SK-N-SH (cell line): ENCODE data around the gene SVOP. TPM values are rescaled to one million over a fixed set of nuclear protein-coding genes. Genes with fewer than 3 reads are reported as not detected.

Experiments used
- CTCF ChIA-PET: fragments of 300-600, 350-600 bp; formaldehyde crosslinking; extraction: SDS; loops from one replicate; lab custom pipeline; 2021; lab: Yijun Ruan, JAX
- POLR2A ChIA-PET: fragments of 350-600 bp; sonication (Branson Sonifier 250); formaldehyde crosslinking; extraction: SDS; loops from one replicate; lab custom pipeline; 2020; ENCODE audit warnings: antibody characterized with exemption, inconsistent platforms; lab: Yijun Ruan, JAX
- DNase-seq: peaks from one replicate; pipeline ENCODE4 v3.0.0; 2012
- H2AFZ ChIP-seq: fragments of 200-600 bp; sonication (generic); 2 replicates; pipeline ENCODE4 v1.8.1; 2016; ENCODE audit warnings: antibody characterized with exemption, mild to moderate bottlenecking, low read depth
- H3F3A ChIP-seq: fragments of 200-600 bp; sonication (generic); replicated peaks from 2 replicates; pipeline ENCODE3; 2016; ENCODE audit warnings: antibody characterized with exemption, mild to moderate bottlenecking; ENCODE audit not compliant: insufficient read depth
- H3K27ac ChIP-seq, 2 experiments: fragments of 200-500 bp in 1 of 2; fragments of 200-600 bp in 1 of 2; sonication (Bioruptor generic) in 1 of 2; sonication (generic), shearing (Covaris generic) in 1 of 2; 2 replicates each; pipeline versions ENCODE4 v1.5.1 to v1.6.1; 2014 to 2016; ENCODE audit warnings: low read depth in 2 of 2, inconsistent platforms in 1 of 2, low read length in 1 of 2, mild to moderate bottlenecking in 1 of 2, mixed read lengths in 1 of 2
- H3K27me3 ChIP-seq: fragments of 200-600 bp; sonication (generic), shearing (Covaris generic); 2 replicates; pipeline ENCODE4 v1.6.1; 2016; ENCODE audit warnings: mixed run types; ENCODE audit not compliant: insufficient read depth
- H3K36me3 ChIP-seq, 2 experiments: fragments of 200-500 bp in 1 of 2; fragments of 200-600 bp in 1 of 2; sonication (Bioruptor generic) in 1 of 2; sonication (generic) in 1 of 2; replicated peaks in 1 of 2; 2 replicates each; pipeline versions ENCODE3 to v1.5.1; 2014 to 2016; ENCODE audit warnings: low read length in 1 of 2, mild to moderate bottlenecking in 1 of 2; ENCODE audit not compliant: insufficient read depth in 2 of 2, control insufficient read depth in 1 of 2
- H3K4me1 ChIP-seq, 2 experiments: fragments of 200-500 bp in 1 of 2; fragments of 200-600 bp in 1 of 2; sonication (Bioruptor generic) in 1 of 2; sonication (generic), shearing (Covaris generic) in 1 of 2; 2 replicates each; pipeline versions ENCODE4 v1.5.1 to v1.6.1; 2014 to 2016; ENCODE audit warnings: low read depth in 1 of 2, low read length in 1 of 2, mixed run types in 1 of 2; ENCODE audit not compliant: insufficient read depth in 2 of 2, control insufficient read depth in 1 of 2
- H3K4me2 ChIP-seq: fragments of 200-600 bp; sonication (generic), shearing (Covaris generic); 2 replicates; pipeline ENCODE4 v1.6.1; 2017; ENCODE audit warnings: mixed run types
- H3K4me3 ChIP-seq, 2 experiments: fragments of 200-500 bp in 1 of 2; fragments of 200-600 bp in 1 of 2; sonication (Bioruptor generic) in 1 of 2; sonication (generic), shearing (Covaris generic) in 1 of 2; 2 replicates each; pipeline versions ENCODE4 v1.5.1 to v1.8.1; 2014 to 2016; ENCODE audit warnings: low read depth in 2 of 2, inconsistent platforms in 1 of 2, low read length in 1 of 2, mild to moderate bottlenecking in 1 of 2, mixed read lengths in 1 of 2, moderate library complexity in 1 of 2
- H3K79me2 ChIP-seq: fragments of 200-600 bp; sonication (generic); 2 replicates; pipeline ENCODE4 v1.8.1; 2017; ENCODE audit warnings: mild to moderate bottlenecking; ENCODE audit not compliant: insufficient read depth
- H3K9ac ChIP-seq: fragments of 200-600 bp; sonication (generic); 2 replicates; pipeline ENCODE4 v1.6.1; 2017; ENCODE audit warnings: mixed run types
- H3K9me2 ChIP-seq: fragments of 200-600 bp; sonication (generic); 2 replicates; pipeline ENCODE4 v1.6.1; 2017; ENCODE audit warnings: mixed run types
- H3K9me3 ChIP-seq: fragments of 200-600 bp; sonication (generic); 2 replicates; pipeline ENCODE4 v1.6.1; 2017; ENCODE audit warnings: mixed run types, mild to moderate bottlenecking, moderate library complexity
- H4K20me1 ChIP-seq: fragments of 200-600 bp; sonication (generic); 2 replicates; pipeline ENCODE4 v1.6.1; 2017; ENCODE audit warnings: mild to moderate bottlenecking, mixed run types; ENCODE audit not compliant: insufficient read depth
- CHD2 ChIP-seq: fragments of 150-350 bp; IDR thresholded peaks from 2 replicates; pipeline ENCODE4 v1.6.1; 2018; ENCODE audit warnings: low read length; ENCODE audit not compliant: partially characterized antibody
- EZH2phosphoT487 ChIP-seq: fragments of 200-600 bp; sonication (generic); IDR thresholded peaks from 2 replicates; pipeline ENCODE4 v1.6.1; 2017; ENCODE audit warnings: low read depth, mixed run types, mild to moderate bottlenecking, antibody characterized with exemption, moderate library complexity, borderline replicate concordance
- GABPA ChIP-seq: IDR thresholded peaks from 2 replicates; pipeline ENCODE4 v1.4.0; 2012; ENCODE audit warnings: low read depth, mild to moderate bottlenecking
- GATA2 ChIP-seq: sonication (generic); formaldehyde crosslinking; IDR thresholded peaks from 2 replicates; pipeline ENCODE4 v1.5.0; 2020; ENCODE audit warnings: mild to moderate bottlenecking, missing genetic modification reagents
- JUND ChIP-seq: IDR thresholded peaks from 2 replicates; pipeline ENCODE4 v1.4.0; 2012
- MXI1 ChIP-seq: IDR thresholded peaks from 2 replicates; pipeline ENCODE4 v1.6.1; 2012; ENCODE audit warnings: mild to moderate bottlenecking, low read depth, low read length, improper control_type of control experiment
- NFIC ChIP-seq: IDR thresholded peaks from 2 replicates; pipeline ENCODE4 v1.4.0; 2012; ENCODE audit warnings: borderline replicate concordance
- POLR2AphosphoS5 ChIP-seq: IDR thresholded peaks from 2 replicates; pipeline ENCODE4 v1.6.1; 2012; ENCODE audit warnings: low read depth, low read length
- RAD21 ChIP-seq: IDR thresholded peaks from 2 replicates; pipeline ENCODE4 v1.6.1; 2012; ENCODE audit warnings: mild to moderate bottlenecking, low read length
- RCOR1 ChIP-seq: fragments of 150-350 bp; IDR thresholded peaks from 2 replicates; pipeline ENCODE4 v1.6.1; 2017; ENCODE audit warnings: antibody characterized with exemption, low read length
- RFX5 ChIP-seq: IDR thresholded peaks from 2 replicates; pipeline ENCODE4 v1.6.1; 2012; ENCODE audit warnings: mild to moderate bottlenecking, improper control_type of control experiment, low read length
- SMC3 ChIP-seq: IDR thresholded peaks from 2 replicates; pipeline ENCODE4 v1.6.1; 2012; ENCODE audit warnings: low read depth, low read length, improper control_type of control experiment
- TCF12 ChIP-seq: IDR thresholded peaks from 2 replicates; pipeline ENCODE4 v1.4.0; 2012
- TEAD4 ChIP-seq: IDR thresholded peaks from 2 replicates; pipeline ENCODE4 v1.4.0; 2012; ENCODE audit warnings: mild to moderate bottlenecking, borderline replicate concordance; ENCODE audit not compliant: insufficient read depth
- YY1 ChIP-seq: IDR thresholded peaks from 2 replicates; pipeline ENCODE4 v1.4.0; 2012; ENCODE audit warnings: low read depth, mild to moderate bottlenecking
- WGBS: methylation state at CpG from one replicate; pipeline ENCODE4 v1.1.6; 2017; ENCODE audit warnings: low lambda C conversion rate; 5-methylcytosine and 5-hydroxymethylcytosine counted together
- polyA plus RNA-seq, 3 experiments: library from polyadenylated mRNA; depleted of rRNA; stranded (reverse); fragments of >200 nt; gene quantifications; 2 replicates each; pipeline ENCODE4 v1.2.3, GENCODE V29; 2012
- TF ChIP-seq, protein P1 (sequence below): IDR thresholded peaks from 2 replicates; pipeline ENCODE4 v1.4.0; 2012; ENCODE audit warnings: low read depth, borderline replicate concordance
- TF ChIP-seq, protein P2 (sequence below): IDR thresholded peaks from 2 replicates; pipeline ENCODE4 v1.4.0; 2012; ENCODE audit warnings: low read depth, borderline replicate concordance
- TF ChIP-seq, protein P3 (sequence below): fragments of 200-600 bp; sonication (generic); IDR thresholded peaks from 2 replicates; pipeline ENCODE4 v1.6.1; 2017; ENCODE audit warnings: antibody characterized with exemption, mild to moderate bottlenecking, moderate library complexity
- TF ChIP-seq, protein P4 (sequence below): fragments of 150-350 bp; IDR thresholded peaks from 2 replicates; pipeline ENCODE4 v1.6.1; 2016; ENCODE audit warnings: mild to moderate bottlenecking, low read depth, low read length
- TF ChIP-seq, protein P5 (sequence below): IDR thresholded peaks from 2 replicates; pipeline ENCODE4 v1.4.0; 2012; ENCODE audit warnings: low read depth
- TF ChIP-seq, protein P6 (sequence below): fragments of 150-350 bp; IDR thresholded peaks from 2 replicates; pipeline ENCODE4 v1.6.1; 2017; ENCODE audit warnings: antibody characterized with exemption, low read length, low read depth, borderline replicate concordance

SVOP gene
- polyA plus RNA-seq, 1 of the 3 experiments (the other 2 are of a cell fraction), result 0.07 TPM

DNA sequence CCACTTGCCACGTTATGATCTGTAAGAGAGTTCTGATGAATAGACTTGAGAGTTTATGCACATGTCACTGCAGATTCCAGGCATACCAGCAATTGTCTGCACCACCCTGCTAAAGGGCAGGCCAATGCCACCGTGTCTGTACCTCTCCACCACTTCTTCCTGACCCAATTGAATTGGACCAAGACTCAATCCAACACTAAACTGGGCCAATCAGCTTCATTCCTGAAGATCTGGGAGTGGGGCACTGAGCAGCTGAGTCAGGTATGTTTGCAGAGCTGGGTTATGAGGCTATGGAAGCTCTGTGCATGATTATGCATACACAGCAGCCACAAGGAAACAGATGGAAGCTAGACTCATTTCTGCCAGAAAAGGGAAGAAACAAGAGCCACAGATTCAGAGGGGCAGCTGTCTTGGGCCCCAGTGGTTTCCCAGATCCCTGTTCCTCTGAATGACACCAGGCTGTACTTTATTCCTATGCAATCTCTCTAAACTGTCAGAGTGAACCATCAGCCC lies 113.0 kb downstream of the SVOP start (continued):
- no peak for TF ChIP-seq GATA2
- no peak for TF ChIP-seq EZH2phosphoT487
- no peak for TF ChIP-seq TEAD4
- TF ChIP-seq, protein P1, sequence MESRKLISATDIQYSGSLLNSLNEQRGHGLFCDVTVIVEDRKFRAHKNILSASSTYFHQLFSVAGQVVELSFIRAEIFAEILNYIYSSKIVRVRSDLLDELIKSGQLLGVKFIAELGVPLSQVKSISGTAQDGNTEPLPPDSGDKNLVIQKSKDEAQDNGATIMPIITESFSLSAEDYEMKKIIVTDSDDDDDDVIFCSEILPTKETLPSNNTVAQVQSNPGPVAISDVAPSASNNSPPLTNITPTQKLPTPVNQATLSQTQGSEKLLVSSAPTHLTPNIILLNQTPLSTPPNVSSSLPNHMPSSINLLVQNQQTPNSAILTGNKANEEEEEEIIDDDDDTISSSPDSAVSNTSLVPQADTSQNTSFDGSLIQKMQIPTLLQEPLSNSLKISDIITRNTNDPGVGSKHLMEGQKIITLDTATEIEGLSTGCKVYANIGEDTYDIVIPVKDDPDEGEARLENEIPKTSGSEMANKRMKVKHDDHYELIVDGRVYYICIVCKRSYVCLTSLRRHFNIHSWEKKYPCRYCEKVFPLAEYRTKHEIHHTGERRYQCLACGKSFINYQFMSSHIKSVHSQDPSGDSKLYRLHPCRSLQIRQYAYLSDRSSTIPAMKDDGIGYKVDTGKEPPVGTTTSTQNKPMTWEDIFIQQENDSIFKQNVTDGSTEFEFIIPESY, result no peak
- no peak for TF ChIP-seq TCF12
- TF ChIP-seq, protein P2, sequence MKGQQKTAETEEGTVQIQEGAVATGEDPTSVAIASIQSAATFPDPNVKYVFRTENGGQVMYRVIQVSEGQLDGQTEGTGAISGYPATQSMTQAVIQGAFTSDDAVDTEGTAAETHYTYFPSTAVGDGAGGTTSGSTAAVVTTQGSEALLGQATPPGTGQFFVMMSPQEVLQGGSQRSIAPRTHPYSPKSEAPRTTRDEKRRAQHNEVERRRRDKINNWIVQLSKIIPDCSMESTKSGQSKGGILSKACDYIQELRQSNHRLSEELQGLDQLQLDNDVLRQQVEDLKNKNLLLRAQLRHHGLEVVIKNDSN, result no peak
- TF ChIP-seq GABPA, result no peak
- TF ChIP-seq, protein P3, sequence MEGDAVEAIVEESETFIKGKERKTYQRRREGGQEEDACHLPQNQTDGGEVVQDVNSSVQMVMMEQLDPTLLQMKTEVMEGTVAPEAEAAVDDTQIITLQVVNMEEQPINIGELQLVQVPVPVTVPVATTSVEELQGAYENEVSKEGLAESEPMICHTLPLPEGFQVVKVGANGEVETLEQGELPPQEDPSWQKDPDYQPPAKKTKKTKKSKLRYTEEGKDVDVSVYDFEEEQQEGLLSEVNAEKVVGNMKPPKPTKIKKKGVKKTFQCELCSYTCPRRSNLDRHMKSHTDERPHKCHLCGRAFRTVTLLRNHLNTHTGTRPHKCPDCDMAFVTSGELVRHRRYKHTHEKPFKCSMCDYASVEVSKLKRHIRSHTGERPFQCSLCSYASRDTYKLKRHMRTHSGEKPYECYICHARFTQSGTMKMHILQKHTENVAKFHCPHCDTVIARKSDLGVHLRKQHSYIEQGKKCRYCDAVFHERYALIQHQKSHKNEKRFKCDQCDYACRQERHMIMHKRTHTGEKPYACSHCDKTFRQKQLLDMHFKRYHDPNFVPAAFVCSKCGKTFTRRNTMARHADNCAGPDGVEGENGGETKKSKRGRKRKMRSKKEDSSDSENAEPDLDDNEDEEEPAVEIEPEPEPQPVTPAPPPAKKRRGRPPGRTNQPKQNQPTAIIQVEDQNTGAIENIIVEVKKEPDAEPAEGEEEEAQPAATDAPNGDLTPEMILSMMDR, result no peak

DNA sequence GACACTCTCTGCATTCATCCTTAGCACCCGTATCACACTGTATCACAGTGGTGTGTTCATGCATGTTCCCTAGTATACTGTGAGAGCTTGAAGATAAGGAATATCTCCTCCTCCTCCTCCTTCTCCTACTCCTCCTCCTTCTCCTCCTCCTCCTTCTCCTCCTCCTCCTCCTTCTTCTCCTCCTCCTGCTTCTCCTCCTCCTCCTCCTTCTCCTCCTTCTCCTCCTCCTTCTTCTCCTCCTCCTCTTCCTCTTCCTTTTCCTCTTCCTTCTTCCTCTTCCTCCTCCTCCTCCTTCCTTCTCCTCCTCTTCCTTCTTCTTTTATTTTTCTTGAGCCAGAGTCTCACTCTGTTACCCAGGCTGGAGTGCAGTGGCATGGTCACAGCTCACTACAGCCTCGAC lies 113.9 kb downstream of the SVOP start:
- TF ChIP-seq EZH2phosphoT487 (no peak), RCOR1 (no peak), SMC3 (no peak), TCF12 (no peak), RAD21 (no peak), CHD2 (no peak), NFIC (no peak), YY1 (no peak), RFX5 (no peak), JUND (no peak), TEAD4 (no peak), GATA2 (no peak), MXI1 (no peak), POLR2AphosphoS5 (no peak)
- TF ChIP-seq, protein P2, result no peak
- TF ChIP-seq, protein P4, sequence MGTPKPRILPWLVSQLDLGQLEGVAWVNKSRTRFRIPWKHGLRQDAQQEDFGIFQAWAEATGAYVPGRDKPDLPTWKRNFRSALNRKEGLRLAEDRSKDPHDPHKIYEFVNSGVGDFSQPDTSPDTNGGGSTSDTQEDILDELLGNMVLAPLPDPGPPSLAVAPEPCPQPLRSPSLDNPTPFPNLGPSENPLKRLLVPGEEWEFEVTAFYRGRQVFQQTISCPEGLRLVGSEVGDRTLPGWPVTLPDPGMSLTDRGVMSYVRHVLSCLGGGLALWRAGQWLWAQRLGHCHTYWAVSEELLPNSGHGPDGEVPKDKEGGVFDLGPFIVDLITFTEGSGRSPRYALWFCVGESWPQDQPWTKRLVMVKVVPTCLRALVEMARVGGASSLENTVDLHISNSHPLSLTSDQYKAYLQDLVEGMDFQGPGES, result no peak
- TF ChIP-seq, protein P5, sequence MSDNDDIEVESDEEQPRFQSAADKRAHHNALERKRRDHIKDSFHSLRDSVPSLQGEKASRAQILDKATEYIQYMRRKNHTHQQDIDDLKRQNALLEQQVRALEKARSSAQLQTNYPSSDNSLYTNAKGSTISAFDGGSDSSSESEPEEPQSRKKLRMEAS, result no peak
- TF ChIP-seq, protein P1, result no peak
- TF ChIP-seq, protein P6, sequence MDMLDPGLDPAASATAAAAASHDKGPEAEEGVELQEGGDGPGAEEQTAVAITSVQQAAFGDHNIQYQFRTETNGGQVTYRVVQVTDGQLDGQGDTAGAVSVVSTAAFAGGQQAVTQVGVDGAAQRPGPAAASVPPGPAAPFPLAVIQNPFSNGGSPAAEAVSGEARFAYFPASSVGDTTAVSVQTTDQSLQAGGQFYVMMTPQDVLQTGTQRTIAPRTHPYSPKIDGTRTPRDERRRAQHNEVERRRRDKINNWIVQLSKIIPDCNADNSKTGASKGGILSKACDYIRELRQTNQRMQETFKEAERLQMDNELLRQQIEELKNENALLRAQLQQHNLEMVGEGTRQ, result no peak
- ChIA-PET POLR2A (no interaction called here), CTCF (interaction anchor here (1.3 kb wide), 1 partner anchor 9 kb away, joined by 3 read pairs; no protein-coding TSS in a partner anchor)
- DNase-seq, result no peak
- H3K27me3 ChIP-seq, result no peaks in the 10 kb centered on the region
- H3K4me1 ChIP-seq, result no peaks in the 10 kb centered on the region
- H3F3A ChIP-seq, result no peaks in the 10 kb centered on the region
- H3K36me3 ChIP-seq, result no peaks in the 10 kb centered on the region
- no peak overlapping the region for H3K4me2 ChIP-seq
- H3K27ac ChIP-seq, result no peak overlapping the region
- no peak overlapping the region for H3K4me3 ChIP-seq
- no peak overlapping the region for H3K9ac ChIP-seq
- H3K9me3 ChIP-seq, result no peaks in the 10 kb centered on the region
- no peaks in the 10 kb centered on the region for H4K20me1 ChIP-seq
- 58% methylated on average over 2 of the region's 2 CpGs for WGBS
- H3K9me2 ChIP-seq, result no peaks in the 10 kb centered on the region
- H3K79me2 ChIP-seq, result no peaks in the 10 kb centered on the region
- H2AFZ ChIP-seq, result no peak overlapping the region
